Measurements from ENCODE around the gene DEPDC4. TPM values are rescaled to one million over a fixed set of nuclear protein-coding genes. Genes with fewer than 3 reads are reported as not detected.

The DEPDC4 gene
- total and polyA plus RNA-seq, 10 of the 15 experiments (the other 5 are each of a cell fraction or from before 2014, with no cell fraction given), result 1.5 to 4.7 (median 2.2) TPM

DNA sequence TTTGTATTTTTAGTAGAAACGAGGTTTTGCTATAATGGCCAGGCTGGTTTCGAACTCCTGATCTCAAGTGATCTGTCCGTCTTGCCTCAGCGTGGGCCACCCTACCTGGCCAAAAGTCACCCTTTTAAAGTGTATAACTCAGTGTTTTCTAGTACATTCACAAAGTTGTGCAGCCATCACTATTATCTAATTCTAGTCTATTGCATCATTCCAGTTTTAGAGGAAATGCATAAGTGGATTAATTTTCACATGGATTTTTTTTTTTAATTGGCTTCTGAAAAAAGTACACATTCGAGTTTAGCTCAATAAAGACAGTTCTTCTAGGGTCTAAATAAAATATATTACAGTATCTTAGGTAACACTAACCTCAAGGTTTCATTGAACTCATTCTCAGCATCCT, 3.7 kb downstream of the DEPDC4 start (continued):
- TF ChIP-seq MEF2B (IDR thresholded peaks at IDR 0.05; ENCODE audit: partially characterized antibody, poor library complexity, severe bottlenecking) (no peak), MXI1 (IDR thresholded peaks at IDR 0.05; ENCODE audit: low read depth, low read length) (no peak), EZH2 (IDR thresholded peaks at IDR 0.05; ENCODE audit: borderline replicate concordance, control insufficient read depth, low read depth, low read length) (no peak), ZNF207 (IDR thresholded peaks at IDR 0.05; ENCODE audit: borderline replicate concordance) (no peak), ZNF24 (IDR thresholded peaks at IDR 0.05) (no peak)

DNA sequence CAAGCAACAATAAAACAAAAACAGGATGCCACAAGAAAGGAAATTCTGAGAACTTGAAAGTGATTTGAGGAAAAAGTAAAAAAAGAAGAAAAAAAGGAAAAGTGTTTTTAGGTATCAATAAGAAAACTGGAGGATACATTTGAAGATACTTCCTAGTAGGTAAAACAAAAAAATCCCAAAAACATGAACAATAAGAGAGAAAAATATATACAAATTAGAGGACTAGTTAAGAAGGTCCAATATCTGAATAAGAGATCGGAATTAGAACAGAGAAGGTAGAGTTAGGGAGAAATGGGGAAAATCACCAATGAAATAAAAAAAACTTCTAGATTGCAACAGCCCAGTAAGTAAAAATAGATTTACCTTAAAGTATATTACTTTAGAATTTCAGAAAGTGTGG, 8.8 kb downstream of the DEPDC4 start:
- H3K27me3 ChIP-seq (replicated peaks in 1 of 2; ENCODE audit: control insufficient read depth in 2 of 2, insufficient read depth in 2 of 2, low read length in 1 of 2), result no peaks in the 10 kb centered on the region
- 90% methylated on average over 1 of the region's 1 CpG for WGBS (ENCODE audit: insufficient coverage, insufficient replicate concordance, low lambda C conversion rate, missing lambda C conversion rate)
- no peaks in the 10 kb centered on the region for H4K20me1 ChIP-seq (ENCODE audit: control insufficient read depth, insufficient read depth)
- TF ChIP-seq IKZF2 (IDR thresholded peaks at IDR 0.05) (no peak), EZH2 (IDR thresholded peaks at IDR 0.05; ENCODE audit: borderline replicate concordance, control insufficient read depth, low read depth, low read length) (no peak), NFYB (IDR thresholded peaks at IDR 0.05; ENCODE audit: insufficient read depth, low read depth, low read length) (no peak), NFIC (IDR thresholded peaks at IDR 0.05; ENCODE audit: low read depth, low read length) (no peak), LARP7 (IDR thresholded peaks at IDR 0.05) (no peak), CBX5 (IDR thresholded peaks at IDR 0.05; ENCODE audit: low read depth) (no peak), SUPT20H (IDR thresholded peaks at IDR 0.05; ENCODE audit: borderline replicate concordance, control insufficient read depth, low read depth, low read length) (no peak), BCL11A (IDR thresholded peaks at IDR 0.05; ENCODE audit: low read depth, low read length) (no peak)
- TF ChIP-seq, protein P1, sequence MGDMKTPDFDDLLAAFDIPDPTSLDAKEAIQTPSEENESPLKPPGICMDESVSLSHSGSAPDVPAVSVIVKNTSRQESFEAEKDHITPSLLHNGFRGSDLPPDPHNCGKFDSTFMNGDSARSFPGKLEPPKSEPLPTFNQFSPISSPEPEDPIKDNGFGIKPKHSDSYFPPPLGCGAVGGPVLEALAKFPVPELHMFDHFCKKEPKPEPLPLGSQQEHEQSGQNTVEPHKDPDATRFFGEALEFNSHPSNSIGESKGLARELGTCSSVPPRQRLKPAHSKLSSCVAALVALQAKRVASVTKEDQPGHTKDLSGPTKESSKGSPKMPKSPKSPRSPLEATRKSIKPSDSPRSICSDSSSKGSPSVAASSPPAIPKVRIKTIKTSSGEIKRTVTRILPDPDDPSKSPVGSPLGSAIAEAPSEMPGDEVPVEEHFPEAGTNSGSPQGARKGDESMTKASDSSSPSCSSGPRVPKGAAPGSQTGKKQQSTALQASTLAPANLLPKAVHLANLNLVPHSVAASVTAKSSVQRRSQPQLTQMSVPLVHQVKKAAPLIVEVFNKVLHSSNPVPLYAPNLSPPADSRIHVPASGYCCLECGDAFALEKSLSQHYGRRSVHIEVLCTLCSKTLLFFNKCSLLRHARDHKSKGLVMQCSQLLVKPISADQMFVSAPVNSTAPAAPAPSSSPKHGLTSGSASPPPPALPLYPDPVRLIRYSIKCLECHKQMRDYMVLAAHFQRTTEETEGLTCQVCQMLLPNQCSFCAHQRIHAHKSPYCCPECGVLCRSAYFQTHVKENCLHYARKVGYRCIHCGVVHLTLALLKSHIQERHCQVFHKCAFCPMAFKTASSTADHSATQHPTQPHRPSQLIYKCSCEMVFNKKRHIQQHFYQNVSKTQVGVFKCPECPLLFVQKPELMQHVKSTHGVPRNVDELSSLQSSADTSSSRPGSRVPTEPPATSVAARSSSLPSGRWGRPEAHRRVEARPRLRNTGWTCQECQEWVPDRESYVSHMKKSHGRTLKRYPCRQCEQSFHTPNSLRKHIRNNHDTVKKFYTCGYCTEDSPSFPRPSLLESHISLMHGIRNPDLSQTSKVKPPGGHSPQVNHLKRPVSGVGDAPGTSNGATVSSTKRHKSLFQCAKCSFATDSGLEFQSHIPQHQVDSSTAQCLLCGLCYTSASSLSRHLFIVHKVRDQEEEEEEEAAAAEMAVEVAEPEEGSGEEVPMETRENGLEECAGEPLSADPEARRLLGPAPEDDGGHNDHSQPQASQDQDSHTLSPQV (IDR thresholded peaks at IDR 0.05), result no peak
- SMC1A ChIA-PET (ENCODE audit: uncharacterized antibody, unreplicated experiment), result interaction anchor here (0.8 to 1.1 kb wide), 2 partner anchors 9 to 13 kb away, joined by 3 read pairs; partner anchors contain the start of genes DEPDC4 and SCYL2
- no peak overlapping the region for H3K27ac ChIP-seq (ENCODE audit: control insufficient read depth, insufficient read depth)
- no peaks in the 10 kb centered on the region for H3K4me1 ChIP-seq (ENCODE audit: control insufficient read depth, insufficient read depth, low read length)
- POLR2A ChIA-PET, result no interaction called here
- no peak overlapping the region for H3K9ac ChIP-seq (ENCODE audit: control insufficient read depth, insufficient read depth, low read length)
- no peak for ATAC-seq
- H2AFZ ChIP-seq (ENCODE audit: control insufficient read depth, low read depth, low read length), result no peak overlapping the region
- no peaks in the 10 kb centered on the region for H3K79me2 ChIP-seq (ENCODE audit: control insufficient read depth, insufficient read depth, low read length)
- in situ Hi-C loops (cut with MboI) (no loop called here), intact Hi-C loops (cut with micrococcal nuclease; ENCODE audit: unreplicated experiment) (no loop called here)
- RAD21 ChIA-PET (ENCODE audit: unreplicated experiment), result no interaction called here
- BruUV-seq (replicated peaks), result no TSS peak
- no peaks in the 10 kb centered on the region for H3K9me3 ChIP-seq (replicated peaks; ENCODE audit: control insufficient read depth, insufficient read depth, low read length)
- no peak overlapping the region for H3K4me3 ChIP-seq
- no peak overlapping the region for H3K4me2 ChIP-seq (ENCODE audit: control insufficient read depth, insufficient read depth)
- CTCF ChIA-PET, result no interaction called here
- DNase-seq (ENCODE audit: low read depth, low spot score), result no peak
- FAIRE-seq, result no peak
- H3K36me3 ChIP-seq (ENCODE audit: control insufficient read depth in 2 of 2, insufficient read depth in 2 of 2, low read length in 1 of 2), result no peaks in the 10 kb centered on the region
